HG03064 (cell line): ENCODE results near the gene LAIR2.

Source experiments
- ATAC-seq: cut with Tn5 transposase; IDR thresholded peaks from one replicate; pipeline ENCODE4 v1.9.1; 2021; ENCODE audit warnings: low read depth; ENCODE audit not compliant: unreplicated experiment

Gene LAIR2

GRCh38 chr19:54502518-54503048 lies at the start of gene LAIR2:
TSS of gene LAIR2 (plus strand) at chr19:54502831. CDS start at chr19:54502919, 88 bp downstream.
- no peak for ATAC-seq

- no peak for ATAC-seq
These were observed 48.5 kb upstream of the LAIR2 start for GRCh38 chr19:54453921-54454780.

GRCh38 chr19:54454781-54455675 lies 47.6 kb upstream of the LAIR2 start:
- no peak for ATAC-seq

DNA sequence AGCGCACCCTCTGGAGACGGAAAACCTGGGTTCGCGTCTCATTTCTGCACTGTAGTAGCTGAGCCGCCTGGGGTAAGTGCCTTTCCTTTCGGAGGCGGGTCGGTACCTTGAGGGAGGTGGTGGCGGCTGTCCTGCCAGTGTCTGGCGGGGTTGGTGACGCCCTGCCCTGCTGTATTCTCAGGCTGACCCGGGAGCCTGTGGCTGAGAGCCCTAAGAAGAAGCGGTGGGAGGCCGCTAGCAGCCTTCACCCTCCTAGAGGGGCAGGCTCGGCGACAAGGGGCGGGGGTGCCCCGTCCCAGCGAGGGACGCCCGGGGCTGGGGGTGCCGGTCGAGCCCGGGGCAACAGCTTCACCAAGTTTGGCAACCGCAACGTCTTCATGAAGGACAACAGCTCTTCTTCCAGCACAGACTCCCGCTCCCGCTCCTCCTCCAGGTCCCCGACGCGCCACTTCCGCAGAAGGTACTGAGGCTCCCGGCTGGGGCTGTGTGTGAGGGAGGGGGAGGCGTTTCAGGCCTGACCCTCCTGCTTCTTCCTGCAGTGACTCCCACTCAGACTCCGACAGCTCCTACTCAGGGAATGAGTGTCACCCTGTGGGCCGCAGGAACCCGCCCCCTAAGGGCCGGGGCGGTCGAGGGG lies 46.7 kb upstream of the LAIR2 start:
- ATAC-seq: no peak

GRCh38 chr19:54456423-54457373 lies 45.9 kb upstream of the LAIR2 start:
- no peak for ATAC-seq

GRCh38 chr19:54457773-54458647 lies 44.6 kb upstream of the LAIR2 start:
- no peak for ATAC-seq

GRCh38 chr19:54458648-54459281 lies 43.9 kb upstream of the LAIR2 start:
- ATAC-seq: no peak

GRCh38 chr19:54459282-54460229 lies 43.1 kb upstream of the LAIR2 start:
- no peak for ATAC-seq

DNA sequence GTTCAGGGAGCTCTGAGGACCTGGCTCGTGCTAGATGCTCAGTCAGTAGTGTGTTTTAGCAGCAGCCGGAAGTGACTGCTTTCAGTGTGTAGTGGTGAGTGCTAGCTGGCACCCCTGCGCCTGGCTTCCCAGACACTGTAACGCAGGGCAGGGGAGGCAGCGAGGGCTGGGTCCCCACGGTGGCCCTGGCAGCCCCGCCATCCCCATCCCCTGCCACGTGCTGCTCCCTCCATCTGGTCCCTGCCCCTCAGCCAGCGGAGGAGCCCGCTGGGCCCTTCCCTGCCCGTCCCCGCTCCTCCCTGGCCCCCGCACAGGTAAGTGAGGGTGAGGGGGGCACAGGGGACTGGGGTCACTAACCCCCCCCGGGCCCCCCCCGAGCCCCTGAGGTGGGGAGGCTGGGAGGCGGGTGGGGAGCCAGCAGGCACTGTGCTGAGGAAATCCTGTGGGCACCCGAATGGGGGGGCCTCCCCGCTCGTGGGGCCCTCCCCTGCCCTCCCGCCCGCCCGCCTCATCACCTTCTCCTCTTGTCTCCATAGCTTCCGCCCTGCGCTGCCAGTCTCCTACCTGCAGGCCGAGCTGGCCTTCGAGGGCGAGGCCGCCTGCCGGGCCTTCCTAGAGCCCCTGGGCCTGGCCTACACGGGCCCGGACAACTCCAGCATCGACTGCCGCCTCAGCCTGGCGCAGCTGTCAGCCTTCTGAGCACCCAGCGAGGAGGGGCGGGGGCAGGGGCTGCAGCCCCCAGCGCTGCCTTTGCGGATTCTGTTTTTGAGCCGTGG lies 42.2 kb upstream of the LAIR2 start:
- no peak for ATAC-seq

- ATAC-seq: no peak
These were observed 41.4 kb upstream of the LAIR2 start for GRCh38 chr19:54461210-54461609.

- ATAC-seq: no peak
These were observed 41.0 kb upstream of the LAIR2 start for GRCh38 chr19:54461613-54462012.

DNA sequence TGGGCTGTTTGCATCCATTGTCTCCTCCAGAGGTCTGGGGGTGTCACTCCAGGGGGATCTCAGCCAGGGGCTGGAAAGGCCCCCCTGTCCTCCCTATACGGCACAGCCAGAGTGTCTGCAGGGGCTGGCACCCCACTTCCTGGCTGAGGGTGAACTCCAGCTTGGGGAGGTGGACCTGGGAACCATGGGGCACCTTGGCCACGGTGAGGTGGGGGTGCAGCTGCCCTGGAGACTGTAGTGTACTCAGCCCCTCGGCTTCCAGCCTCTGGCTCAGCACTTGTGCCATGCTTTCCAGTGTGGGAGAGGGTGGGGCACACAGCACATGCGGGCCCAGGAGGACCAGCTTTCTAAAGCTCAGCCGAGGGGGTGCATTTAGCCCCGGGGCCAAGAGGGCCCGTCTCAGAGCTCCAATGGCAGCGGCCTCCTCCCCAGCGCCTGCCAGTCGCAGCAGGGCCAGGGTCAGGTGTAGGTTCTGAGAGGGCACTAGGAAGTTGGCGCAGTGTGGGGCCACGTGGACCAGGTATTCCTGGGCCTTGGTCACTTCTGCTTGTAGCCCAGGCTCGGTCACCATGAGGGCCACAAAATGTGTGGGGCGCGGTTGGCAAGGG lies 40.5 kb upstream of the LAIR2 start:
- ATAC-seq: no peak

GRCh38 chr19:54462655-54463530 lies 39.7 kb upstream of the LAIR2 start:
- peak; percentile 14 for ATAC-seq

- peak; percentile 40 for ATAC-seq
These were observed 39.0 kb upstream of the LAIR2 start, which contains the start of gene LENG9 for GRCh38 chr19:54463531-54464043. TSS of gene LENG9 (minus strand) at chr19:54463778. CDS start at chr19:54463526, 252 bp downstream.
